HepG2 (cell line): Measurements from ENCODE around the gene DAZAP1. TPM values are rescaled to one million over a fixed set of nuclear protein-coding genes. Genes with fewer than 3 reads are reported as not detected.

Experiments used
- ATAC-seq: fragments of 200-7000 bp; cut with Tn5 transposase; 3 replicates; pipeline ENCODE4 v1.9.1; 2020; ENCODE audit warnings: mild to moderate bottlenecking, moderate library complexity
- BruUV-seq: library from RNA; stranded (reverse); fragments of 400-500 nt; replicated peaks from 2 replicates; lab custom pipeline; 2021; lab: Mats Ljungman, UMichigan
- CTCF ChIA-PET: fragments of 300-600 bp; formaldehyde crosslinking; extraction: SDS; loops from one replicate; lab custom pipeline; 2021; ENCODE audit warnings: low total read pairs, inconsistent platforms, low intra/inter-chr PET ratio; lab: Yijun Ruan, JAX
- POLR2A ChIA-PET: fragments of 350-600 bp; sonication (Branson Sonifier 250); formaldehyde crosslinking; loops from one replicate; lab custom pipeline; 2020; ENCODE audit warnings: antibody characterized with exemption, inconsistent platforms; lab: Yijun Ruan, JAX
- DNase-seq: peaks from one replicate; pipeline ENCODE4 v3.0.0-alpha.2; 2015; ENCODE audit warnings: low spot score
- FAIRE-seq: peaks from 3 replicates; lab custom pipeline; 2011; peaks lifted over from hg19 to GRCh38; lab: Jason Lieb, UNC
- H2AFZ ChIP-seq: one replicate; pipeline ENCODE4 v1.6.1; 2011; ENCODE audit warnings: low read length, inconsistent platforms
- H3K27ac ChIP-seq: fragments of 300-600 bp; 3 replicates; pipeline ENCODE4 v1.8.0; 2011; ENCODE audit warnings: mixed run types, mild to moderate bottlenecking, mixed read lengths, low read length, inconsistent platforms; ENCODE audit not compliant: insufficient read depth; ENCODE audit errors: extremely low read length
- H3K27me3 ChIP-seq, 2 experiments: fragments of 200-600 bp in 1 of 2; 2 replicates in 1 of 2; 3 replicates in 1 of 2; pipeline versions ENCODE4 v1.6.0 to v1.8.0; 2011; ENCODE audit warnings: low read length in 2 of 2, mild to moderate bottlenecking in 2 of 2, moderate library complexity in 2 of 2, inconsistent platforms in 1 of 2; ENCODE audit not compliant: insufficient read depth in 2 of 2, control insufficient read depth in 1 of 2
- H3K36me3 ChIP-seq, 2 experiments: fragments of 200-600 bp in 1 of 2; replicated peaks in 1 of 2; 2 replicates in 1 of 2; 3 replicates in 1 of 2; pipeline versions ENCODE4 v1.5.1 to v1.8.0; 2011; ENCODE audit warnings: low read length in 2 of 2, inconsistent platforms in 1 of 2; ENCODE audit not compliant: insufficient read depth in 2 of 2, control insufficient read depth in 1 of 2
- H3K4me1 ChIP-seq: 2 replicates; pipeline ENCODE4 v1.5.1; 2012; ENCODE audit warnings: low read length, inconsistent platforms; ENCODE audit not compliant: insufficient read depth
- H3K4me2 ChIP-seq: 2 replicates; pipeline ENCODE4 v1.6.0; 2011; ENCODE audit warnings: low read depth, low read length, inconsistent platforms
- H3K4me3 ChIP-seq, 3 experiments: fragments of 200-600 bp in 1 of 3; sonication (generic), shearing (Covaris generic) in 1 of 3; replicated peaks in 1 of 3; 2 replicates each; pipeline ENCODE4 v1.5.1; 2011 to 2016; ENCODE audit warnings: low read length in 3 of 3, inconsistent platforms in 2 of 3, low read depth in 2 of 3, mild to moderate bottlenecking in 2 of 3, control low read depth in 1 of 3, mixed read lengths in 1 of 3; ENCODE audit not compliant: insufficient read depth in 1 of 3
- H3K79me2 ChIP-seq: one replicate; pipeline ENCODE4 v1.6.1; 2011; ENCODE audit warnings: low read length, inconsistent platforms; ENCODE audit not compliant: insufficient read depth
- H3K9ac ChIP-seq: 2 replicates; pipeline ENCODE4 v1.6.0; 2011; ENCODE audit warnings: mild to moderate bottlenecking, low read depth, low read length, inconsistent platforms; ENCODE audit not compliant: insufficient read depth
- H3K9me3 ChIP-seq: 2 replicates; pipeline ENCODE4 v1.5.1; 2012; ENCODE audit warnings: mild to moderate bottlenecking, low read length
- H4K20me1 ChIP-seq: 2 replicates; pipeline ENCODE4 v1.6.0; 2011; ENCODE audit warnings: inconsistent platforms, mild to moderate bottlenecking, low read length, moderate library complexity; ENCODE audit not compliant: insufficient read depth
- AGO2 ChIP-seq: fragments of 200-400 bp; formaldehyde crosslinking; optimal IDR thresholded peaks from 2 replicates; pipeline ENCODE3; 2017; ENCODE audit warnings: mild to moderate bottlenecking, low read depth, low read length, moderate library complexity
- MYC ChIP-seq: sonication (generic); formaldehyde crosslinking; IDR thresholded peaks from 2 replicates; pipeline ENCODE4 v1.9.0; 2021; ENCODE audit warnings: missing genetic modification reagents, borderline replicate concordance
- PAX8 ChIP-seq: sonication (generic); formaldehyde crosslinking; IDR thresholded peaks from 2 replicates; pipeline ENCODE4 v1.8.0; 2022; ENCODE audit warnings: mild to moderate bottlenecking, missing genetic modification reagents, borderline replicate concordance
- WIZ ChIP-seq: sonication (generic); formaldehyde crosslinking; IDR thresholded peaks from 2 replicates; pipeline ENCODE4 v1.5.1; 2020; ENCODE audit warnings: mild to moderate bottlenecking, missing genetic modification reagents
- YEATS4 ChIP-seq: sonication (generic); formaldehyde crosslinking; IDR thresholded peaks from 2 replicates; pipeline ENCODE4 v1.4.0; 2020; ENCODE audit warnings: missing genetic modification reagents, borderline replicate concordance
- WGBS: methylation state at CpG from one replicate; pipeline ENCODE4 v1.1.6; 2017; ENCODE audit warnings: low lambda C conversion rate; 5-methylcytosine and 5-hydroxymethylcytosine counted together
- in situ Hi-C: cut with HindIII; loops from 2 replicates; pipeline ENCODE4 v1.10.0; 2017; ENCODE audit warnings: low pct_unique_long_range_greater_than_20kb; ENCODE audit not compliant: extremely low pct_ligation_motif_present
- intact Hi-C: fragments of 100-400 bp; cut with micrococcal nuclease; formaldehyde crosslinking; loops from one replicate; pipeline ENCODE4 v1.10.0; 2022; ENCODE audit not compliant: unreplicated experiment
- polyA plus RNA-seq, 8 experiments: library from polyadenylated mRNA; depleted of rRNA in 3 of 8; stranded (reverse) in 7 of 8; unstranded in 1 of 8; fragments of >200 nt; fragmentation: Illumina TruSeq in 4 of 8; extraction: Trizol in 4 of 8; gene quantifications; 2 replicates each; pipeline versions ENCODE4 v1.2.1 to v1.2.3, GENCODE V29; 2011 to 2016; ENCODE audit warnings: low read depth in 4 of 8, missing spikeins in 1 of 8, mixed read lengths in 1 of 8; ENCODE audit not compliant: insufficient read depth in 1 of 8
- total RNA-seq, 5 experiments: library from RNA; depleted of rRNA; stranded (reverse); fragments of >200 nt; fragmentation: Illumina TruSeq; extraction: Trizol; gene quantifications; 2 replicates each; pipeline ENCODE4 v1.2.3, GENCODE V29; 2016; ENCODE audit warnings: low read depth in 1 of 5
- TF ChIP-seq, protein P1 (sequence below): sonication (generic); formaldehyde crosslinking; IDR thresholded peaks from 2 replicates; pipeline ENCODE4 v1.5.0; 2020; ENCODE audit warnings: mild to moderate bottlenecking, missing genetic modification reagents

DAZAP1 gene
- total and polyA plus RNA-seq, 2 of the 13 experiments (the other 11 are each of a cell fraction or from before 2014, with no cell fraction given) = 63.3 to 79.2 TPM

DNA sequence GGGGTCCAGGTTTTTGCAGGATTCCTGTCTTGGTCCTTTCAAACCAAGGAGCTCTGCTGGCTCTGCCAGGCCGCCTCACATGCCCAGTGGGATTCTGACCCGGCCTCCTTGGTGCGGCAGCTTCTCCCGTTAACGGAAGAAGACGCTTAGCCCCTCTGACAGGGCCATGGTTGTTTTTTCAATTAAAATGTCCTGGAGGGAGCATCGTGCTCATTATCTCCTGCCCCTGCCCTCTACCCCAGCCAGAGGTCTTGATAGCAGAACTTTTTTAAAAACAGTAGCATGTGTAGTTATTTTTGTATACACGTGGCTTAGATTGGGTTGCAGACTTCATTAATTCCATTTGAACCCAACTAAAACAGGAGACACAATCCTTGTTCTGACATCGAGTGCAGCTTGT lies 19.4 kb downstream of the DAZAP1 start:
- intact Hi-C loops (no loop called here), in situ Hi-C loops (no loop called here)
- no peaks in the 10 kb centered on the region for H3K9me3 ChIP-seq
- H3K9ac ChIP-seq = no peak overlapping the region
- peaks cover 15% of the 10 kb centered on the region for H4K20me1 ChIP-seq
- H3K27ac ChIP-seq = no peak overlapping the region
- no peak for TF ChIP-seq PAX8
- TF ChIP-seq YEATS4 (CRISPR knock-in tag) = no peak
- no peak for TF ChIP-seq WIZ (CRISPR knock-in tag)
- TF ChIP-seq, protein P1, sequence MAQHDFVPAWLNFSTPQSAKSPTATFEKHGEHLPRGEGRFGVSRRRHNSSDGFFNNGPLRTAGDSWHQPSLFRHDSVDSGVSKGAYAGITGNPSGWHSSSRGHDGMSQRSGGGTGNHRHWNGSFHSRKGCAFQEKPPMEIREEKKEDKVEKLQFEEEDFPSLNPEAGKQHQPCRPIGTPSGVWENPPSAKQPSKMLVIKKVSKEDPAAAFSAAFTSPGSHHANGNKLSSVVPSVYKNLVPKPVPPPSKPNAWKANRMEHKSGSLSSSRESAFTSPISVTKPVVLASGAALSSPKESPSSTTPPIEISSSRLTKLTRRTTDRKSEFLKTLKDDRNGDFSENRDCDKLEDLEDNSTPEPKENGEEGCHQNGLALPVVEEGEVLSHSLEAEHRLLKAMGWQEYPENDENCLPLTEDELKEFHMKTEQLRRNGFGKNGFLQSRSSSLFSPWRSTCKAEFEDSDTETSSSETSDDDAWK (CRISPR knock-in tag) = no peak
- CTCF ChIA-PET = no interaction called here
- POLR2A ChIA-PET = no interaction called here
- peaks cover 29% of the 10 kb centered on the region for H3K79me2 ChIP-seq
- H3K4me3 ChIP-seq = no peak overlapping the region
- peaks cover 26 to 72% of the 10 kb centered on the region in 2 experiments for H3K36me3 ChIP-seq
- DNase-seq = no peak
- ATAC-seq = no peak
- H3K4me1 ChIP-seq = peaks cover 39% of the 10 kb centered on the region
- H3K27me3 ChIP-seq = no peaks in the 10 kb centered on the region
- H2AFZ ChIP-seq = no peak overlapping the region
- no peak for FAIRE-seq
- no TSS peak for BruUV-seq
- 97% methylated on average over 9 of the region's 9 CpGs for WGBS
- no peak overlapping the region for H3K4me2 ChIP-seq

GRCh38 chr19:1427221-1427920 lies 20.0 kb downstream of the DAZAP1 start:
- no TSS peak for BruUV-seq
- 97% methylated on average over 18 of the region's 27 CpGs for WGBS
- Histone ChIP-seq H3K36me3 (peaks cover 26 to 72% of the 10 kb centered on the region in 2 experiments), H3K27ac (no peak overlapping the region), H4K20me1 (peaks cover 15% of the 10 kb centered on the region), H3K9ac (no peak overlapping the region), H3K9me3 (no peaks in the 10 kb centered on the region), H3K4me2 (no peak overlapping the region), H3K4me1 (peaks cover 32% of the 10 kb centered on the region), H3K27me3 (no peaks in the 10 kb centered on the region), H2AFZ (no peak overlapping the region), H3K79me2 (peaks cover 28% of the 10 kb centered on the region), H3K4me3 (no peak overlapping the region)
- POLR2A ChIA-PET = no interaction called here
- no peak for ATAC-seq
- no peak for FAIRE-seq
- TF ChIP-seq AGO2 = peak; percentile 93
- no peak for TF ChIP-seq MYC (CRISPR knock-in tag)
- CTCF ChIA-PET = no interaction called here
- intact Hi-C loops = no loop called here
- in situ Hi-C loops = no loop called here
- DNase-seq = no peak
